Liver (tissue), 9 donors: Measurements from ENCODE around the gene PDLIM1. TPM values are rescaled to one million over a fixed set of nuclear protein-coding genes. Genes with fewer than 3 reads are reported as not detected.
A peak's percentile ranks its signal among the peaks of the same experiment; 100 is the strongest.

ENCODE experiments used
- DNase-seq: peaks from one replicate; pipeline ENCODE4 v3.0.0-alpha.2; 2017; ENCODE audit warnings: low spot score
- H3K27ac ChIP-seq, 2 donors: one replicate each; pipeline ENCODE4 v1.7.0; 2013; ENCODE audit warnings: inconsistent platforms in 2 of 2, low read length in 2 of 2, control low read depth in 1 of 2, low read depth in 1 of 2, mild to moderate bottlenecking in 1 of 2
- H3K27me3 ChIP-seq, 4 donors: one replicate each; pipeline versions ENCODE4 v1.6.1 to v1.7.0; 2013; ENCODE audit warnings: low read length in 3 of 4, inconsistent platforms in 1 of 4, mild to moderate bottlenecking in 1 of 4, moderate library complexity in 1 of 4; ENCODE audit not compliant: control insufficient read depth in 4 of 4, insufficient read depth in 4 of 4
- H3K36me3 ChIP-seq, 4 donors: one replicate each; pipeline versions ENCODE4 v1.6.1 to v1.7.0; 2013; ENCODE audit warnings: low read length in 3 of 4, mild to moderate bottlenecking in 3 of 4, low read depth in 1 of 4, moderate library complexity in 1 of 4; ENCODE audit not compliant: control insufficient read depth in 4 of 4, insufficient read depth in 3 of 4
- H3K4me1 ChIP-seq, 4 donors: one replicate each; pipeline versions ENCODE4 v1.6.1 to v1.7.0; 2013; ENCODE audit warnings: low read length in 3 of 4, mild to moderate bottlenecking in 3 of 4, moderate library complexity in 1 of 4; ENCODE audit not compliant: control insufficient read depth in 4 of 4, insufficient read depth in 4 of 4
- H3K4me3 ChIP-seq, 3 donors: one replicate each; pipeline versions ENCODE4 v1.6.1 to v1.7.0; 2013; ENCODE audit warnings: low read length in 3 of 3, control low read depth in 1 of 3, low read depth in 1 of 3, mild to moderate bottlenecking in 1 of 3
- H3K9ac ChIP-seq, 2 donors: one replicate each; pipeline ENCODE4 v1.7.0; 2013; ENCODE audit warnings: low read length in 2 of 2, mild to moderate bottlenecking in 2 of 2, moderate library complexity in 2 of 2, control low read depth in 1 of 2, low read depth in 1 of 2
- H3K9me3 ChIP-seq, 4 donors: one replicate each; pipeline versions ENCODE4 v1.6.1 to v1.7.0; 2013; ENCODE audit warnings: low read length in 3 of 4; ENCODE audit not compliant: control insufficient read depth in 4 of 4
- EGR1 ChIP-seq, 2 donors: IDR thresholded peaks; 2 replicates each; pipeline ENCODE4 v1.6.1; 2016 to 2018; ENCODE audit warnings: antibody characterized with exemption in 2 of 2, low read depth in 2 of 2
- FOXA1 ChIP-seq: IDR thresholded peaks from 2 replicates; pipeline ENCODE4 v1.6.1; 2016; ENCODE audit warnings: antibody characterized with exemption
- FOXA2 ChIP-seq: IDR thresholded peaks from 2 replicates; pipeline ENCODE4 v1.6.1; 2016; ENCODE audit warnings: antibody characterized with exemption
- GABPA ChIP-seq, 2 donors: IDR thresholded peaks in 1 of 2; conservative IDR thresholded peaks in 1 of 2; 2 replicates each; pipeline ENCODE4 v1.6.1; 2016; ENCODE audit warnings: antibody characterized with exemption in 2 of 2, mild to moderate bottlenecking in 1 of 2, moderate library complexity in 1 of 2
- HNF4A ChIP-seq, 2 donors: conservative IDR thresholded peaks; 2 replicates each; pipeline ENCODE4 v1.6.1; 2016; ENCODE audit warnings: antibody characterized with exemption in 2 of 2, mild to moderate bottlenecking in 2 of 2
- HNF4G ChIP-seq: IDR thresholded peaks from 2 replicates; pipeline ENCODE4 v1.6.1; 2016; ENCODE audit warnings: antibody characterized with exemption
- JUND ChIP-seq, 2 donors: IDR thresholded peaks; 2 replicates each; pipeline ENCODE4 v1.6.1; 2016; ENCODE audit warnings: antibody characterized with exemption in 2 of 2
- NR2F2 ChIP-seq: IDR thresholded peaks from 2 replicates; pipeline ENCODE4 v1.6.1; 2016; ENCODE audit warnings: antibody characterized with exemption
- RAD21 ChIP-seq, 2 donors: IDR thresholded peaks; 2 replicates each; pipeline ENCODE4 v1.6.1; 2016; ENCODE audit warnings: antibody characterized with exemption in 2 of 2, mild to moderate bottlenecking in 2 of 2
- REST ChIP-seq: IDR thresholded peaks from 2 replicates; pipeline ENCODE4 v1.6.1; 2016; ENCODE audit warnings: antibody characterized with exemption, mild to moderate bottlenecking
- RXRA ChIP-seq, 2 donors: IDR thresholded peaks; 2 replicates each; pipeline ENCODE4 v1.6.1; 2017 to 2018; ENCODE audit warnings: antibody characterized with exemption in 2 of 2, mild to moderate bottlenecking in 1 of 2
- SP1 ChIP-seq: IDR thresholded peaks from 2 replicates; pipeline ENCODE4 v1.6.1; 2018; ENCODE audit warnings: antibody characterized with exemption, mild to moderate bottlenecking
- TAF1 ChIP-seq: conservative IDR thresholded peaks from 2 replicates; pipeline ENCODE4 v1.6.1; 2016; ENCODE audit warnings: antibody characterized with exemption, mild to moderate bottlenecking
- YY1 ChIP-seq: IDR thresholded peaks from 2 replicates; pipeline ENCODE4 v1.6.1; 2016; ENCODE audit warnings: antibody characterized with exemption, mild to moderate bottlenecking
- WGBS: extraction: QIAGEN DNeasy Blood & Tissue Kit; methylation state at CpG from one replicate; pipeline ENCODE4 v1.1.7; 2013; 5-methylcytosine and 5-hydroxymethylcytosine counted together
- polyA plus RNA-seq, 2 donors: library from polyadenylated mRNA; stranded (reverse) in 1 of 2; unstranded in 1 of 2; fragments of 200-250 nt in 1 of 2; fragments of >200 nt in 1 of 2; fragmentation: Nextera tagmentation in 1 of 2; extraction: Ambion mirVana in 1 of 2; gene quantifications; one replicate each; pipeline versions ENCODE4 v1.2.1 to v1.2.3, GENCODE V29; 2013 to 2015
- total RNA-seq, 2 donors: library from RNA; depleted of rRNA; stranded (reverse); fragments of >200 nt; gene quantifications; one replicate each; pipeline ENCODE4 v1.2.3, GENCODE V29; 2014
- TF ChIP-seq, protein P1 (sequence below): IDR thresholded peaks from 2 replicates; pipeline ENCODE4 v1.6.1; 2016; ENCODE audit warnings: antibody characterized with exemption
- TF ChIP-seq, protein P2 (sequence below): IDR thresholded peaks from 2 replicates; pipeline ENCODE4 v1.6.1; 2016; ENCODE audit warnings: antibody characterized with exemption
- TF ChIP-seq, protein P3 (sequence below): fragments of 150-350 bp; IDR thresholded peaks from 2 replicates; pipeline ENCODE4 v1.5.1; 2017; ENCODE audit warnings: improper control_type of control experiment, low read depth, low read length; ENCODE audit not compliant: missing input control
- TF ChIP-seq, protein P4 (sequence below): IDR thresholded peaks from 2 replicates; pipeline ENCODE4 v1.6.1; 2016; ENCODE audit warnings: antibody characterized with exemption
- donor health status: healthy.
- donor health status: healthy.
- donor health status: healthy.
- donor health status: healthy.
- donor health status: healthy.

Gene PDLIM1
- total and polyA plus RNA-seq, 4 donors: 16.8 to 73.4 (median 44.5) TPM

DNA sequence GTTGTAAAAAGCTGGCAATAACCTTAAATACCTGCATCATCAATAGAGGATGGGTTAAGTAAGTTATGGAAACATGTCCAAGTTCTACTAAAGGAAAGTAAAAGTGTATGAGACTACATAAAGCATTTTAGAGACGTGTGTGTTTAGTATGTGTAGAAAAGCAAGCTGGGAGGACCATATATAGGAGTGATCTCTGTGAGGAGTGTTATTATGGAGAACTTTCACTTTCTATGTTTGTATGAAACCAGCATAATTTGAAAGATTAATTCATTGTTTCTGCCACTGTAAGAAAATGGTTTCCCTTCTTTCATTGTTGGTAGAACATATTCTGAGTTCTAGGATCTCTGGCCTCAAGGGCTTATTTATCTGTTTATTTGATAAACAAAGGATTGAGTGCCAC, 19.2 kb upstream of the PDLIM1 start:
- 22% methylated on average over 1 of the region's 1 CpG for WGBS
- no peak overlapping the region for H3K9ac ChIP-seq
- TF ChIP-seq RXRA (IDR thresholded peaks at IDR 0.05) (no peak), TAF1 (no peak), FOXA2 (no peak), EGR1 (IDR thresholded peaks at IDR 0.05; ENCODE audit: low read depth in 2 of 2) (no peak), REST (no peak), YY1 (no peak), FOXA1 (no peak), HNF4A (conservative IDR thresholded peaks at IDR 0.05) (no peak), JUND (IDR thresholded peaks at IDR 0.05) (no peak)
- TF ChIP-seq, protein P1, sequence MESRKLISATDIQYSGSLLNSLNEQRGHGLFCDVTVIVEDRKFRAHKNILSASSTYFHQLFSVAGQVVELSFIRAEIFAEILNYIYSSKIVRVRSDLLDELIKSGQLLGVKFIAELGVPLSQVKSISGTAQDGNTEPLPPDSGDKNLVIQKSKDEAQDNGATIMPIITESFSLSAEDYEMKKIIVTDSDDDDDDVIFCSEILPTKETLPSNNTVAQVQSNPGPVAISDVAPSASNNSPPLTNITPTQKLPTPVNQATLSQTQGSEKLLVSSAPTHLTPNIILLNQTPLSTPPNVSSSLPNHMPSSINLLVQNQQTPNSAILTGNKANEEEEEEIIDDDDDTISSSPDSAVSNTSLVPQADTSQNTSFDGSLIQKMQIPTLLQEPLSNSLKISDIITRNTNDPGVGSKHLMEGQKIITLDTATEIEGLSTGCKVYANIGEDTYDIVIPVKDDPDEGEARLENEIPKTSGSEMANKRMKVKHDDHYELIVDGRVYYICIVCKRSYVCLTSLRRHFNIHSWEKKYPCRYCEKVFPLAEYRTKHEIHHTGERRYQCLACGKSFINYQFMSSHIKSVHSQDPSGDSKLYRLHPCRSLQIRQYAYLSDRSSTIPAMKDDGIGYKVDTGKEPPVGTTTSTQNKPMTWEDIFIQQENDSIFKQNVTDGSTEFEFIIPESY: no peak
- TF ChIP-seq, protein P2, sequence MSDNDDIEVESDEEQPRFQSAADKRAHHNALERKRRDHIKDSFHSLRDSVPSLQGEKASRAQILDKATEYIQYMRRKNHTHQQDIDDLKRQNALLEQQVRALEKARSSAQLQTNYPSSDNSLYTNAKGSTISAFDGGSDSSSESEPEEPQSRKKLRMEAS: no peak
- no peak for DNase-seq
- no peaks in the 10 kb centered on the region for H3K9me3 ChIP-seq
- H3K27me3 ChIP-seq: no peaks in the 10 kb centered on the region
- H3K27ac ChIP-seq: no peak overlapping the region
- peaks cover 2 to 10% (median 4%) of the 10 kb centered on the region in 4 donors for H3K36me3 ChIP-seq
- no peak overlapping the region for H3K4me3 ChIP-seq
- H3K4me1 ChIP-seq: peaks cover 0 to 1% (median 0%) of the 10 kb centered on the region in 4 donors

GRCh38 chr10:95308389-95309302, 17.8 kb upstream of the PDLIM1 start:
- Histone ChIP-seq H3K9me3 (no peaks in the 10 kb centered on the region), H3K27me3 (no peaks in the 10 kb centered on the region), H3K9ac (no peak overlapping the region), H3K36me3 (peaks cover 0 to 3% (median under 1%) of the 10 kb centered on the region in 4 donors), H3K27ac (peak overlapping the region in 1 of 2 donors; percentile 27), H3K4me1 (no peaks in the 10 kb centered on the region), H3K4me3 (no peak overlapping the region)
- TF ChIP-seq JUND (IDR thresholded peaks at IDR 0.05) (peak; percentile 71 to 75), TAF1 (no peak), GABPA (IDR thresholded peaks at IDR 0.05 in 1 of 2, conservative IDR thresholded peaks at IDR 0.05 in 1 of 2) (no peak), NR2F2 (no peak), RXRA (IDR thresholded peaks at IDR 0.05) (no peak), HNF4G (no peak), SP1 (no peak), FOXA1 (no peak), EGR1 (IDR thresholded peaks at IDR 0.05; ENCODE audit: low read depth in 2 of 2) (no peak), HNF4A (conservative IDR thresholded peaks at IDR 0.05) (no peak), RAD21 (IDR thresholded peaks at IDR 0.05) (peak in 1 of 2 donors; percentile 4), YY1 (peak; percentile 16), FOXA2 (no peak)
- TF ChIP-seq, protein P2: no peak
- TF ChIP-seq, protein P3, sequence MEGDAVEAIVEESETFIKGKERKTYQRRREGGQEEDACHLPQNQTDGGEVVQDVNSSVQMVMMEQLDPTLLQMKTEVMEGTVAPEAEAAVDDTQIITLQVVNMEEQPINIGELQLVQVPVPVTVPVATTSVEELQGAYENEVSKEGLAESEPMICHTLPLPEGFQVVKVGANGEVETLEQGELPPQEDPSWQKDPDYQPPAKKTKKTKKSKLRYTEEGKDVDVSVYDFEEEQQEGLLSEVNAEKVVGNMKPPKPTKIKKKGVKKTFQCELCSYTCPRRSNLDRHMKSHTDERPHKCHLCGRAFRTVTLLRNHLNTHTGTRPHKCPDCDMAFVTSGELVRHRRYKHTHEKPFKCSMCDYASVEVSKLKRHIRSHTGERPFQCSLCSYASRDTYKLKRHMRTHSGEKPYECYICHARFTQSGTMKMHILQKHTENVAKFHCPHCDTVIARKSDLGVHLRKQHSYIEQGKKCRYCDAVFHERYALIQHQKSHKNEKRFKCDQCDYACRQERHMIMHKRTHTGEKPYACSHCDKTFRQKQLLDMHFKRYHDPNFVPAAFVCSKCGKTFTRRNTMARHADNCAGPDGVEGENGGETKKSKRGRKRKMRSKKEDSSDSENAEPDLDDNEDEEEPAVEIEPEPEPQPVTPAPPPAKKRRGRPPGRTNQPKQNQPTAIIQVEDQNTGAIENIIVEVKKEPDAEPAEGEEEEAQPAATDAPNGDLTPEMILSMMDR: no peak
- TF ChIP-seq, protein P4, sequence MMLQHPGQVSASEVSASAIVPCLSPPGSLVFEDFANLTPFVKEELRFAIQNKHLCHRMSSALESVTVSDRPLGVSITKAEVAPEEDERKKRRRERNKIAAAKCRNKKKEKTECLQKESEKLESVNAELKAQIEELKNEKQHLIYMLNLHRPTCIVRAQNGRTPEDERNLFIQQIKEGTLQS: no peak
- TF ChIP-seq, protein P1: no peak
- WGBS: 58% methylated on average over 8 of the region's 8 CpGs
- DNase-seq: no peak
